Mesenchymal stem cell (in vitro differentiated cells and primary cell): ENCODE results near the gene HERC3.

Experiments used
- DNase-seq: peaks from one replicate; pipeline ENCODE4 v3.0.0-alpha.2; 2013
- H2AFZ ChIP-seq: one replicate; pipeline ENCODE4 v1.6.1; 2013; ENCODE audit warnings: low read depth, mild to moderate bottlenecking, control low read depth, inconsistent platforms, low read length, moderate library complexity
- H2AK5ac ChIP-seq: 2 replicates; pipeline ENCODE4 v1.6.1; 2013; ENCODE audit warnings: low read length, moderate library complexity, mild to moderate bottlenecking, inconsistent platforms; ENCODE audit not compliant: severe bottlenecking
- H2BK120ac ChIP-seq: one replicate; pipeline ENCODE4 v1.6.1; 2013; ENCODE audit warnings: low read depth, mild to moderate bottlenecking, inconsistent platforms, low read length, moderate library complexity
- H2BK12ac ChIP-seq, 2 experiments: one replicate each; pipeline ENCODE4 v1.6.1; 2013; ENCODE audit warnings: inconsistent platforms in 2 of 2, low read length in 2 of 2, mild to moderate bottlenecking in 2 of 2, moderate library complexity in 2 of 2, control low read depth in 1 of 2
- H2BK15ac ChIP-seq: one replicate; pipeline ENCODE4 v1.6.1; 2013; ENCODE audit warnings: mild to moderate bottlenecking, low read depth, inconsistent platforms; ENCODE audit not compliant: poor library complexity, severe bottlenecking
- H2BK5ac ChIP-seq: 2 replicates; pipeline ENCODE4 v1.6.1; 2013; ENCODE audit warnings: low read depth, mild to moderate bottlenecking, low read length, control low read depth, inconsistent platforms; ENCODE audit not compliant: poor library complexity, severe bottlenecking
- H3K14ac ChIP-seq, 2 experiments: one replicate each; pipeline ENCODE4 v1.6.1; 2013; ENCODE audit warnings: inconsistent platforms in 2 of 2, low read length in 2 of 2, control low read depth in 1 of 2, mild to moderate bottlenecking in 1 of 2, moderate library complexity in 1 of 2
- H3K18ac ChIP-seq, 2 experiments: one replicate each; pipeline ENCODE4 v1.6.1; 2013; ENCODE audit warnings: inconsistent platforms in 2 of 2, low read length in 2 of 2, control low read depth in 1 of 2, low read depth in 1 of 2, mild to moderate bottlenecking in 1 of 2
- H3K23ac ChIP-seq, 2 experiments: one replicate each; pipeline ENCODE4 v1.6.1; 2013; ENCODE audit warnings: inconsistent platforms in 2 of 2, low read length in 2 of 2, mild to moderate bottlenecking in 2 of 2, moderate library complexity in 2 of 2, control low read depth in 1 of 2
- H3K27ac ChIP-seq: 2 replicates; pipeline ENCODE4 v1.5.1; 2013; ENCODE audit warnings: mild to moderate bottlenecking, moderate library complexity, low read length, control low read depth, inconsistent platforms; ENCODE audit not compliant: poor library complexity, severe bottlenecking
- H3K27me3 ChIP-seq, 2 experiments: 2 replicates each; pipeline versions ENCODE4 v1.6.1 to v1.7.0; 2013; ENCODE audit warnings: low read length in 2 of 2, mild to moderate bottlenecking in 2 of 2, moderate library complexity in 2 of 2, control low read depth in 1 of 2, inconsistent platforms in 1 of 2; ENCODE audit not compliant: control insufficient read depth in 1 of 2, insufficient read depth in 1 of 2
- H3K36me3 ChIP-seq, 2 experiments: 2 replicates each; pipeline versions ENCODE4 v1.6.1 to v1.7.0; 2013; ENCODE audit warnings: low read length in 2 of 2, control low read depth in 1 of 2, inconsistent platforms in 1 of 2, low read depth in 1 of 2, mild to moderate bottlenecking in 1 of 2; ENCODE audit not compliant: insufficient read depth in 2 of 2, control insufficient read depth in 1 of 2
- H3K4ac ChIP-seq, 2 experiments: one replicate each; pipeline ENCODE4 v1.6.1; 2013; ENCODE audit warnings: inconsistent platforms in 2 of 2, low read length in 2 of 2, mild to moderate bottlenecking in 2 of 2, moderate library complexity in 2 of 2, control low read depth in 1 of 2, low read depth in 1 of 2
- H3K4me1 ChIP-seq: 2 replicates; pipeline ENCODE4 v1.6.1; 2013; ENCODE audit warnings: low read depth, low read length, control low read depth; ENCODE audit not compliant: control insufficient read depth, insufficient read depth
- H3K4me2 ChIP-seq: 2 replicates; pipeline ENCODE4 v1.6.1; 2013; ENCODE audit warnings: low read length, mild to moderate bottlenecking, inconsistent platforms; ENCODE audit not compliant: poor library complexity, severe bottlenecking
- H3K4me3 ChIP-seq, 2 experiments: 2 replicates each; pipeline versions ENCODE4 v1.5.1 to v1.7.0; 2013; ENCODE audit warnings: low read length in 2 of 2, mild to moderate bottlenecking in 2 of 2, control low read depth in 1 of 2, low read depth in 1 of 2; ENCODE audit not compliant: insufficient read depth in 1 of 2
- H3K79me1 ChIP-seq: replicated peaks from 2 replicates; pipeline ENCODE4 v1.6.1; 2013; ENCODE audit warnings: mild to moderate bottlenecking, control low read depth, low read length, inconsistent platforms; ENCODE audit not compliant: poor library complexity, severe bottlenecking
- H3K9ac ChIP-seq: 2 replicates; pipeline ENCODE4 v1.7.0; 2013; ENCODE audit warnings: mild to moderate bottlenecking, low read length, moderate library complexity
- H3K9me3 ChIP-seq: 2 replicates; pipeline ENCODE4 v1.7.0; 2013; ENCODE audit warnings: mild to moderate bottlenecking, low read length; ENCODE audit not compliant: control insufficient read depth
- H4K8ac ChIP-seq: one replicate; pipeline ENCODE4 v1.6.1; 2013; ENCODE audit warnings: inconsistent platforms, mild to moderate bottlenecking, low read length, moderate library complexity
- H4K91ac ChIP-seq: one replicate; pipeline ENCODE4 v1.6.1; 2013; ENCODE audit warnings: mild to moderate bottlenecking, low read length, inconsistent platforms
- WGBS: methylation state at CpG from one replicate; pipeline ENCODE4 v1.1.7; 2013; ENCODE audit warnings: mixed read lengths; 5-methylcytosine and 5-hydroxymethylcytosine counted together

Gene HERC3

DNA sequence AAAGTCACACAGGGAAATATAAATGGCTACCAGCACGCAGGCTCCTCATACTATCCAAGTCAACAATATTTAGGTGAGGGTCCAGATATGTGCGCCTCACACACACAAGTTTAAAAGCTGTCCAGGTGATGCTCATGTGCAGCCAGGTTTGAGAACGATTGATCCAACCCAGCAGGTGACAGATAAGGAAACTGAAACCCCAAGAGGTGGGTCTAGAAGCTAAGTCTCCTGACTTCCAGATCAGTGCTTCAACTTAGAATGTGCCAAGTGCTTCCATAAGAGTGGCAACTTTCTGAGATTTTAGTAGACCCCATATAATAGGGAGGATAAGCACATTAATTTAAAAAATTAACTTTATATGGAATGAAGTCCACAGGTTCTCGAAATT is 159.8 kb downstream of the HERC3 start:
- H3K79me1 ChIP-seq: no peaks in the 10 kb centered on the region
- H3K4ac ChIP-seq: no peak overlapping the region
- no peak overlapping the region for H3K4me3 ChIP-seq
- H3K23ac ChIP-seq: no peak overlapping the region
- DNase-seq: no peak
- H2BK5ac ChIP-seq: no peak overlapping the region
- no peak overlapping the region for H4K91ac ChIP-seq
- no peaks in the 10 kb centered on the region for H3K27me3 ChIP-seq
- no peak overlapping the region for H3K27ac ChIP-seq
- no peak overlapping the region for H3K14ac ChIP-seq
- H4K8ac ChIP-seq: no peak overlapping the region
- H2BK12ac ChIP-seq: no peak overlapping the region
- H2AK5ac ChIP-seq: no peak overlapping the region
- H3K4me1 ChIP-seq: no peaks in the 10 kb centered on the region
- peaks cover 15 to 48% of the 10 kb centered on the region in 2 experiments for H3K36me3 ChIP-seq
- no peak overlapping the region for H2BK15ac ChIP-seq
- no peak overlapping the region for H3K9ac ChIP-seq
- no peaks in the 10 kb centered on the region for H3K9me3 ChIP-seq
- 89% methylated on average over 4 of the region's 4 CpGs for WGBS
- H3K4me2 ChIP-seq: no peak overlapping the region
- H3K18ac ChIP-seq: no peak overlapping the region
- no peak overlapping the region for H2AFZ ChIP-seq
- H2BK120ac ChIP-seq: no peak overlapping the region

DNA sequence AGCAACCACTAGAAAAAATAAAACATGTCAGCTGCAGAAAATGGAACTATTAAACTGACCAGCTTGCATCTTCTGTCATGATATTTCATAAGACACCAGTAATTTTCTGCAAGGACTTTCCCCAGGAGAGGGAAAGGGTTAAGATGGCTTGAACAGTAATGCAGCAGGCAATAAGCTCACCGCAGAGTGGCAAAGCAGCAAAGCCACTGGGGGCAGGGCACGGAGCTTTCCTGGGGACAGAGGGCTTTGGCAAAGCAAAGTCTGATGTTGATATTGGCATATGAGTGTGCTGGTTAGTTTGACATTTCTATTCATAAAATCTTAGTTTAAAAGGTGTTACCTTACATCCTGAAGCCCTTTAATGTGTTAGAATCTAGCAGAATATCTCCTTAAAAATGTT is 160.5 kb downstream of the HERC3 start:
- Histone ChIP-seq H3K4me3 (no peak overlapping the region), H3K4me2 (no peak overlapping the region), H4K8ac (no peak overlapping the region), H3K9me3 (no peaks in the 10 kb centered on the region), H3K36me3 (peaks cover 11 to 41% of the 10 kb centered on the region in 2 experiments), H3K4ac (no peak overlapping the region), H2BK15ac (no peak overlapping the region), H3K14ac (no peak overlapping the region), H2AFZ (no peak overlapping the region), H2BK12ac (no peak overlapping the region), H3K27ac (no peak overlapping the region), H4K91ac (no peak overlapping the region), H2AK5ac (no peak overlapping the region), H2BK5ac (no peak overlapping the region), H3K18ac (no peak overlapping the region), H3K4me1 (no peaks in the 10 kb centered on the region), H3K9ac (no peak overlapping the region), H3K23ac (no peak overlapping the region), H3K79me1 (no peaks in the 10 kb centered on the region), H3K27me3 (no peaks in the 10 kb centered on the region), H2BK120ac (no peak overlapping the region)
- 72% methylated on average over 2 of the region's 2 CpGs for WGBS
- no peak for DNase-seq

DNA sequence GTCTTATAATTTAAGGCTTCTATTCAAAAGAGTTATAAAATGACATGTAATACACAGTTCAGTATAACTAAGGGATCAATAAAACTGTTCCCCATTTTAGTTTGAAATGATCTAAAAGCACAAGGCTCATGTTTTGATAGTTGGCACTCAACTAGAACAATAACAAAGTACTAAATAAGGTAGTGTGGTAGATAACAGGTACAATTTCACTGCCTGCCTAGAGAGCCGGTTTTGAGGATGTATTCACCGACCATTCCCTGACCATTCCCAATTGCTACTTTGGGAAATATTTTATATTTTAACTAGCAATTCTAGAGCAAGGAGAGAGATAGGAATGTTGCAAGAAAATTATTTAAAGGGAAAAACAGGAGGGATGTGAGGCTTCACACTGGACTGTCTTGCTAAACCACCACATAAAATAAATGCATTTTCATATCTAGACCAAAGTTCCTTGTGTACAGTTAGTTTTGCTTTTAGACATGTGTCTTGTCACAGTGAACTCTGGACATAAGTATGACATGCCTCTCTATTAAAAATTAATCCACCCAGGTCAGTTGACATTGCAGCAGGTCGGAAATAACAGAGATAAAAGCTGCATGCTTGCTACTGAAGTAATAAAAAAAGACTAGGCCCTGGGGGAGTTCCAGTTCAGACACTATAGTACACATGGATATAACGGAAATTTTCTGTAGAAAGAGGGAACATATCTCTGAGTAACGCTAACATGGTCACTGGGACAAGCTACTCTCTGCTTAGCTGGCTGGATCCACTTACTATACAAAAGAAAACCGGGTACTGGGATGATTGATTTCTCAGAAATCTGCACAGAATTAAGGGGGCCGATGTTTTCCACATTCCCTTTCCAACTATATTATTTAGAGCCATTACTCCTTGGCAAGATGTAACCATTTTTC is 161.6 kb downstream of the HERC3 start:
- H3K14ac ChIP-seq: no peak overlapping the region
- no peak overlapping the region for H2AFZ ChIP-seq
- no peak overlapping the region for H2BK120ac ChIP-seq
- peaks cover 8 to 32% of the 10 kb centered on the region in 2 experiments for H3K36me3 ChIP-seq
- H3K27me3 ChIP-seq: no peaks in the 10 kb centered on the region
- no peak overlapping the region for H3K9ac ChIP-seq
- no peak for DNase-seq
- no peak overlapping the region for H3K4ac ChIP-seq
- no peaks in the 10 kb centered on the region for H3K79me1 ChIP-seq
- peaks cover 4% of the 10 kb centered on the region for H3K4me1 ChIP-seq
- no peak overlapping the region for H4K91ac ChIP-seq
- H3K4me2 ChIP-seq: no peak overlapping the region
- no peak overlapping the region for H3K18ac ChIP-seq
- no peak overlapping the region for H3K4me3 ChIP-seq
- H2AK5ac ChIP-seq: no peak overlapping the region
- no peak overlapping the region for H3K27ac ChIP-seq
- no peak overlapping the region for H2BK12ac ChIP-seq
- H3K23ac ChIP-seq: no peak overlapping the region
- no peak overlapping the region for H2BK5ac ChIP-seq
- WGBS: 87% methylated on average over 5 of the region's 7 CpGs
- H3K9me3 ChIP-seq: no peaks in the 10 kb centered on the region
- no peak overlapping the region for H2BK15ac ChIP-seq
- no peak overlapping the region for H4K8ac ChIP-seq

DNA sequence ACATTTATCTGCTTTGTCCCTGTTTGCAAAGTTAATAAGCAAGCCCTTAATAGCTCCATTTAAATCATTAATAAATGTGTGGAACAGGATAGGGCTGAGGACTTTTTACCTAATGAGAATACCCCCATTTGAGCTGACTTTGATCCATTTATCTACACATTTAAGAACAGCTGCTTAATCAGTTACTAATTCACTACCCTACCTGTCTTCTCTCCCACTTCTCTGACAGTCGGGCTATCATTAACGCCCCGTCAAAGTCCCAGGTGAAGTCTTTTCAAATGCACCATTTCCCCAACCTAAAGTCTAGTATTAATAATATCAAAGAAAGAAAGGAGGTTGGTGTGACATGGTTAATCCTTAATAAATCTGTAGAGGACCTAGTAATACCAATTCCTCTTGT is 162.5 kb downstream of the HERC3 start:
- Histone ChIP-seq H4K91ac (no peak overlapping the region), H3K4me3 (no peak overlapping the region), H3K27me3 (no peaks in the 10 kb centered on the region), H2BK120ac (no peak overlapping the region), H4K8ac (no peak overlapping the region), H3K27ac (no peak overlapping the region), H3K36me3 (peaks cover 5 to 23% of the 10 kb centered on the region in 2 experiments), H2BK12ac (no peak overlapping the region), H3K18ac (no peak overlapping the region), H3K4me1 (peaks cover 6% of the 10 kb centered on the region), H2AK5ac (no peak overlapping the region), H3K23ac (no peak overlapping the region), H3K4me2 (no peak overlapping the region), H2BK15ac (no peak overlapping the region), H3K9me3 (no peaks in the 10 kb centered on the region), H3K14ac (no peak overlapping the region), H3K79me1 (no peaks in the 10 kb centered on the region), H3K4ac (no peak overlapping the region), H3K9ac (no peak overlapping the region), H2AFZ (no peak overlapping the region), H2BK5ac (no peak overlapping the region)
- DNase-seq: no peak
- WGBS: 100% methylated on average over 1 of the region's 3 CpGs
